A673 (cell line): ENCODE measurements around the gene HMX1.

Experiments used
- EZH2 ChIP-seq: fragments of 200-600 bp; sonication (generic); IDR thresholded peaks from 2 replicates; pipeline ENCODE4 v1.6.1; 2017; ENCODE audit warnings: borderline replicate concordance, low read depth, mild to moderate bottlenecking, mixed read lengths, antibody characterized with exemption, low read length; ENCODE audit not compliant: poor library complexity, severe bottlenecking
- TF ChIP-seq, protein P1 (sequence below): fragments of 300-800, 200-600 bp; sonication (generic); conservative IDR thresholded peaks from 2 replicates; pipeline ENCODE4 v1.5.1; 2017; ENCODE audit warnings: low read depth, mild to moderate bottlenecking, antibody characterized with exemption, low read length, moderate library complexity, mixed read lengths

DNA sequence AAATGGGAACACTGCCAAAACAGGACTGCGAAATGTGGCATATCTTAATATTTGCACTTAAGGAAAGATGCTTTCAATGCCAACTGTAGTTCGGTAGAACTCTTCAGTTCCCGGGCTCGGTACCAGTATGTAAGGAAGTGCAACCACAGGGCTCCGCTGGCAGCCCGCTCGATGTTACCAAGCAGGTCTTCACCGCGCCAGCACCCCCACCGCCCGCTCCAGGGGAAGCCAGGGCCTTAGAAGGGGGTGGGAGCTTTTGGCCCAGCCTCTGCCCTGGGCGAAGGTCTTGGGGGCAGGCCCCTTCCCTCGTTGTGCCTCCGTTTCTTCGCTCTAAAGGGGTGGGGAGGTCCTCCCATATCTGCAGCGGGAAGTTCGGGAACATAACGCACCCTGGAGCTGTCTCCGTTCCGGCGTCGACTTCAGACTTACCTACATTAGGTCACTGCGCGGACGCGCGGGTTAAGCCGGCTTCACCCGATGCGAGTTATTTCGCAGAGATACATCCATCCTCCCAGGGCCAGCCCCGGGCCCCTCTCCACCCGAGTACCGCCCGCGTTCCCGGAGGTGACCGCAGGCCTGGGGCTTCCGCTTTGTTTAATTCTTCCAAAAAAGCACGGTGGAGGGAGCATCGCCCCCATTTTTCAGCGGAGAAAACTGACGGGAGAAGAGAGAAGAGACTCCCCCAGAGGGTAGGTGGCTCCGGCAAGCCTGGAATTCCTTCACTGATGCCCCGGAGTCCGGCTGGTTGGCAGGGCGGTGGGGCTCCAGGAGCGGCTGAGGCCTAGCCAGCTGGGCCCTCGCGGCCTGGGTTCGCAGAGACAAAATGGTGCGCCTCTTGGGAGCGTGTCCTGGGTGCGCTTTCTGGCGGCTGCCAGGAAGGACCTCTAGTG is 1.0 kb upstream of the HMX1 start:
- TF ChIP-seq, protein P1, sequence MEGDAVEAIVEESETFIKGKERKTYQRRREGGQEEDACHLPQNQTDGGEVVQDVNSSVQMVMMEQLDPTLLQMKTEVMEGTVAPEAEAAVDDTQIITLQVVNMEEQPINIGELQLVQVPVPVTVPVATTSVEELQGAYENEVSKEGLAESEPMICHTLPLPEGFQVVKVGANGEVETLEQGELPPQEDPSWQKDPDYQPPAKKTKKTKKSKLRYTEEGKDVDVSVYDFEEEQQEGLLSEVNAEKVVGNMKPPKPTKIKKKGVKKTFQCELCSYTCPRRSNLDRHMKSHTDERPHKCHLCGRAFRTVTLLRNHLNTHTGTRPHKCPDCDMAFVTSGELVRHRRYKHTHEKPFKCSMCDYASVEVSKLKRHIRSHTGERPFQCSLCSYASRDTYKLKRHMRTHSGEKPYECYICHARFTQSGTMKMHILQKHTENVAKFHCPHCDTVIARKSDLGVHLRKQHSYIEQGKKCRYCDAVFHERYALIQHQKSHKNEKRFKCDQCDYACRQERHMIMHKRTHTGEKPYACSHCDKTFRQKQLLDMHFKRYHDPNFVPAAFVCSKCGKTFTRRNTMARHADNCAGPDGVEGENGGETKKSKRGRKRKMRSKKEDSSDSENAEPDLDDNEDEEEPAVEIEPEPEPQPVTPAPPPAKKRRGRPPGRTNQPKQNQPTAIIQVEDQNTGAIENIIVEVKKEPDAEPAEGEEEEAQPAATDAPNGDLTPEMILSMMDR, result no peak
- peak; percentile 77 for TF ChIP-seq EZH2
